ENCODE data around the gene CDK5. TPM values are rescaled to one million over a fixed set of nuclear protein-coding genes. Genes with fewer than 3 reads are reported as not detected.

The CDK5 gene
- polyA plus RNA-seq, 1 donor (not counting 4 experiments of a cell fraction or from before 2014, with no cell fraction given): 19.3 TPM

- dilution Hi-C loops (cut with MboI; ENCODE audit: extremely low pct_ligation_motif_present, low sequenced_read_pairs): no loop called here
- H3K79me2 ChIP-seq (ENCODE audit: control insufficient read depth, insufficient read depth, low read length): no peaks in the 10 kb centered on the region
- no peak for TF ChIP-seq CTCF (optimal IDR thresholded peaks at IDR 0.05 in 1 of 3, IDR thresholded peaks at IDR 0.05 in 1 of 3, conservative IDR thresholded peaks at IDR 0.05 in 1 of 3; ENCODE audit: extremely low read depth in 1 of 3, insufficient read depth in 2 of 3, low read length in 3 of 3)
- no peak for TF ChIP-seq EZH2 (IDR thresholded peaks at IDR 0.05; ENCODE audit: low read length)
- DNase-seq (ENCODE audit: low read depth, low spot score) (no peak), FAIRE-seq (no peak)
- H4K20me1 ChIP-seq (ENCODE audit: control insufficient read depth, extremely low read depth, insufficient read depth, low read length): no peaks in the 10 kb centered on the region
- no peaks in the 10 kb centered on the region for H3K27me3 ChIP-seq (ENCODE audit: control insufficient read depth, extremely low read depth, insufficient read depth, low read length)
- H3K4me2 ChIP-seq (ENCODE audit: control insufficient read depth, extremely low read depth, insufficient read depth, low read depth, low read length): no peak overlapping the region
- no peak overlapping the region for H3K4me3 ChIP-seq (ENCODE audit: control insufficient read depth in 2 of 3, extremely low read depth in 1 of 3, insufficient read depth in 2 of 3, low read depth in 1 of 3, low read length in 3 of 3)
- peaks cover 8% of the 10 kb centered on the region for H3K4me1 ChIP-seq (ENCODE audit: control insufficient read depth, extremely low read depth, insufficient read depth, low read length)
- no peak overlapping the region for H3K27ac ChIP-seq (ENCODE audit: control insufficient read depth, insufficient read depth, low read length)
- no peak overlapping the region for H3K9ac ChIP-seq (ENCODE audit: control insufficient read depth, extremely low read depth, insufficient read depth, low read length)
- H3K36me3 ChIP-seq (ENCODE audit: control insufficient read depth in 2 of 2, extremely low read depth in 1 of 2, insufficient read depth in 2 of 2, low read length in 2 of 2): peaks cover 28 to 36% of the 10 kb centered on the region in 2 experiments
- no peak overlapping the region for H2AFZ ChIP-seq (ENCODE audit: control insufficient read depth, low read length)
- H3K9me3 ChIP-seq (ENCODE audit: control insufficient read depth, low read depth, low read length): no peaks in the 10 kb centered on the region
- no peaks in the 10 kb centered on the region for H3K9me1 ChIP-seq (ENCODE audit: control insufficient read depth, extremely low read depth, insufficient read depth, low read length)
Measured at GRCh38 chr7:151038951-151039849, 18.5 kb downstream of the CDK5 start.

- Histone ChIP-seq H3K27me3 (ENCODE audit: control insufficient read depth, extremely low read depth, insufficient read depth, low read length) (no peaks in the 10 kb centered on the region), H3K4me3 (ENCODE audit: control insufficient read depth in 2 of 3, extremely low read depth in 1 of 3, insufficient read depth in 2 of 3, low read depth in 1 of 3, low read length in 3 of 3) (no peak overlapping the region), H3K9me1 (ENCODE audit: control insufficient read depth, extremely low read depth, insufficient read depth, low read length) (peaks cover 2% of the 10 kb centered on the region), H3K4me2 (ENCODE audit: control insufficient read depth, extremely low read depth, insufficient read depth, low read depth, low read length) (no peak overlapping the region), H3K9ac (ENCODE audit: control insufficient read depth, extremely low read depth, insufficient read depth, low read length) (no peak overlapping the region), H3K36me3 (ENCODE audit: control insufficient read depth in 2 of 2, extremely low read depth in 1 of 2, insufficient read depth in 2 of 2, low read length in 2 of 2) (peaks cover 26 to 38% of the 10 kb centered on the region in 2 experiments), H3K27ac (ENCODE audit: control insufficient read depth, insufficient read depth, low read length) (no peak overlapping the region), H2AFZ (ENCODE audit: control insufficient read depth, low read length) (no peak overlapping the region), H4K20me1 (ENCODE audit: control insufficient read depth, extremely low read depth, insufficient read depth, low read length) (no peaks in the 10 kb centered on the region), H3K4me1 (ENCODE audit: control insufficient read depth, extremely low read depth, insufficient read depth, low read length) (peaks cover 8% of the 10 kb centered on the region), H3K9me3 (ENCODE audit: control insufficient read depth, low read depth, low read length) (no peaks in the 10 kb centered on the region), H3K79me2 (ENCODE audit: control insufficient read depth, insufficient read depth, low read length) (peaks cover 3% of the 10 kb centered on the region)
- DNase-seq (ENCODE audit: low read depth, low spot score): no peak
- TF ChIP-seq CTCF (optimal IDR thresholded peaks at IDR 0.05 in 1 of 3, IDR thresholded peaks at IDR 0.05 in 1 of 3, conservative IDR thresholded peaks at IDR 0.05 in 1 of 3; ENCODE audit: extremely low read depth in 1 of 3, insufficient read depth in 2 of 3, low read length in 3 of 3) (no peak), EZH2 (IDR thresholded peaks at IDR 0.05; ENCODE audit: low read length) (no peak)
- FAIRE-seq: no peak
- dilution Hi-C loops (cut with MboI; ENCODE audit: extremely low pct_ligation_motif_present, low sequenced_read_pairs): no loop called here
Measured at GRCh38 chr7:151035902-151036301, 21.8 kb downstream of the CDK5 start.

All from keratinocyte (primary cell).